K562 (cell line): Measurements from ENCODE around the gene GPD2. TPM values are rescaled to one million over a fixed set of nuclear protein-coding genes. Genes with fewer than 3 reads are reported as not detected.

Experiments used
- ATF6 ChIP-seq: sonication (generic); formaldehyde crosslinking; IDR thresholded peaks from 2 replicates; pipeline ENCODE4 v1.4.0; 2020; ENCODE audit warnings: mild to moderate bottlenecking, missing genetic modification reagents
- E2F3 ChIP-seq: fragments of 250-450 bp; sonication (Bioruptor Pico); IDR thresholded peaks from 2 replicates; pipeline ENCODE4 v1.4.0; 2020; ENCODE audit warnings: mild to moderate bottlenecking
- ETV6 ChIP-seq, 3 experiments: fragments of 150-350 bp in 1 of 3; sonication (generic) in 1 of 3; formaldehyde crosslinking in 1 of 3; IDR thresholded peaks; 2 replicates each; pipeline versions ENCODE4 v1.6.1 to v1.8.0; 2014 to 2022; ENCODE audit warnings: borderline replicate concordance in 2 of 3, low read depth in 2 of 3, antibody characterized with exemption in 1 of 3, low read length in 1 of 3, mild to moderate bottlenecking in 1 of 3, missing genetic modification reagents in 1 of 3
- EWSR1 ChIP-seq: fragments of 450-650 bp; IDR thresholded peaks from 2 replicates; pipeline ENCODE4 v1.6.1; 2018; ENCODE audit warnings: borderline replicate concordance, mild to moderate bottlenecking, low read depth, moderate library complexity; ENCODE audit not compliant: partially characterized antibody
- ILK ChIP-seq: fragments of 450-650 bp; IDR thresholded peaks from 2 replicates; pipeline ENCODE4 v1.6.1; 2016; ENCODE audit warnings: missing genetic modification characterization, low read depth, mild to moderate bottlenecking, missing compliant biosample characterization, moderate library complexity, borderline replicate concordance
- KAT8 ChIP-seq: fragments of 450-650 bp; IDR thresholded peaks from 2 replicates; pipeline ENCODE4 v1.6.1; 2016; ENCODE audit warnings: low read depth, mild to moderate bottlenecking
- MTA2 ChIP-seq: fragments of 450-650 bp; IDR thresholded peaks from 2 replicates; pipeline ENCODE4 v1.6.1; 2016; ENCODE audit warnings: low read depth
- MTF1 ChIP-seq: fragments of 250-450 bp; sonication (Bioruptor Pico); IDR thresholded peaks from 2 replicates; pipeline ENCODE4 v1.9.0; 2021; ENCODE audit warnings: moderate library complexity, mild to moderate bottlenecking, inconsistent platforms, borderline replicate concordance
- NCOR1 ChIP-seq: fragments of 450-650 bp; IDR thresholded peaks from 2 replicates; pipeline ENCODE4 v1.6.1; 2016; ENCODE audit warnings: mild to moderate bottlenecking, moderate library complexity
- NRF1 ChIP-seq, 2 experiments: fragments of 450-650 bp; IDR thresholded peaks in 1 of 2; conservative IDR thresholded peaks in 1 of 2; 2 replicates each; pipeline ENCODE4 v1.6.1; 2014; ENCODE audit warnings: mild to moderate bottlenecking in 2 of 2
- PBX2 ChIP-seq, 2 experiments: IDR thresholded peaks in 1 of 2; conservative IDR thresholded peaks in 1 of 2; 2 replicates each; pipeline ENCODE4 v1.6.1; 2016; ENCODE audit warnings: low read depth in 2 of 2, mild to moderate bottlenecking in 1 of 2, missing compliant biosample characterization in 1 of 2, missing genetic modification characterization in 1 of 2, moderate library complexity in 1 of 2
- RB1 ChIP-seq: fragments of 450-650 bp; IDR thresholded peaks from 2 replicates; pipeline ENCODE4 v1.6.1; 2017; ENCODE audit warnings: low read depth, mild to moderate bottlenecking
- SMC3 ChIP-seq: conservative IDR thresholded peaks from 2 replicates; pipeline ENCODE4 v1.6.1; 2011; ENCODE audit warnings: low read depth, low read length, improper control_type of control experiment; ENCODE audit not compliant: insufficient read depth
- SRSF9 ChIP-seq: fragments of 200-400 bp; formaldehyde crosslinking; IDR thresholded peaks from 2 replicates; pipeline ENCODE4 v1.6.1; 2017; ENCODE audit warnings: low read depth, low read length, borderline replicate concordance
- STAG1 ChIP-seq: sonication (generic); formaldehyde crosslinking; IDR thresholded peaks from 2 replicates; pipeline ENCODE4 v1.5.0; 2020; ENCODE audit warnings: missing genetic modification reagents, borderline replicate concordance
- TCF15 ChIP-seq: fragments of 250-450 bp; sonication (Bioruptor Pico); IDR thresholded peaks from 2 replicates; pipeline ENCODE4 v1.8.0; 2022; ENCODE audit warnings: moderate library complexity, mild to moderate bottlenecking, inconsistent platforms
- ZBTB1 ChIP-seq: sonication (generic); formaldehyde crosslinking; IDR thresholded peaks from 2 replicates; pipeline ENCODE4 v1.8.1; 2023; ENCODE audit warnings: missing genetic modification reagents, low read depth, mild to moderate bottlenecking, borderline replicate concordance
- ZNF165 ChIP-seq: fragments of 250-450 bp; sonication (Bioruptor Pico); IDR thresholded peaks from 2 replicates; pipeline ENCODE4 v1.4.0; 2020; ENCODE audit warnings: borderline replicate concordance
- ZNF717 ChIP-seq: fragments of 250-450 bp; sonication (Bioruptor Pico); IDR thresholded peaks from 2 replicates; pipeline ENCODE4 v1.5.0; 2021
- ZNF76 ChIP-seq: fragments of 250-450 bp; sonication (Bioruptor Pico); IDR thresholded peaks from 2 replicates; pipeline ENCODE4 v1.4.0; 2020; ENCODE audit warnings: mild to moderate bottlenecking, moderate library complexity, borderline replicate concordance
- polyA plus RNA-seq, 8 experiments: library from polyadenylated mRNA; depleted of rRNA in 4 of 8; stranded (reverse) in 5 of 8; unstranded in 3 of 8; fragments of >200 nt; fragmentation: Nextera tagmentation in 2 of 8; fragmentation: Illumina TruSeq in 1 of 8; extraction: Ambion mirVana in 2 of 8; extraction: Trizol in 1 of 8; gene quantifications; 2 replicates each; pipeline versions ENCODE4 v1.2.1 to v1.2.3, GENCODE V29; 2011 to 2014; ENCODE audit warnings: inconsistent platforms in 1 of 8, missing spikeins in 1 of 8
- total RNA-seq, 7 experiments: library from RNA; depleted of rRNA in 6 of 7; stranded (reverse); fragments of >200 nt in 6 of 7; fragmentation: Illumina TruSeq in 2 of 7; extraction: Trizol in 2 of 7; gene quantifications; 2 replicates each; pipeline versions ENCODE4 v1.2.1 to v1.2.3, GENCODE V29; 2011 to 2021; ENCODE audit warnings: low replicate concordance in 1 of 7

Gene GPD2
- total and polyA plus RNA-seq, 9 of the 15 experiments (the other 6 are each of a cell fraction or from before 2014, with no cell fraction given): 5.2 to 39.2 (median 19.0) TPM

- TF ChIP-seq EWSR1 (no peak), ZNF76 (CRISPR knock-in tag) (no peak), RB1 (peak; percentile 25; the same call in 1 of the 2 replicates), ZBTB1 (CRISPR knock-in tag) (0 out of 2 replicates have a peak, but pooled peaks have one; percentile 53), SMC3 (0 out of 2 replicates have a peak, but pooled peaks have one; percentile 7), KAT8 (no peak), ATF6 (no peak; the same call in 1 of the 2 replicates), MTF1 (CRISPR knock-in tag) (no peak), ZNF717 (CRISPR knock-in tag) (no peak), ILK (tag) (0 out of 2 replicates have a peak, but pooled peaks have one; percentile 27), ETV6 (IDR thresholded peaks at IDR 0.05; ENCODE audit: borderline replicate concordance in 1 of 2, low read depth in 2 of 2, low read length in 1 of 2) (no peak), ETV6 (CRISPR knock-in tag; IDR thresholded peaks at IDR 0.05; ENCODE audit: borderline replicate concordance) (no peak; the same call in 1 of the 2 replicates), MTA2 (peak; percentile 4; the same call in 1 of the 2 replicates), E2F3 (CRISPR knock-in tag) (0 out of 2 replicates have a peak, but pooled peaks have one; percentile 10), SRSF9 (no peak), ZNF165 (CRISPR knock-in tag) (0 out of 2 replicates have a peak, but pooled peaks have one; percentile 35), PBX2 (CRISPR knock-in tag; IDR thresholded peaks at IDR 0.05; ENCODE audit: low read depth) (no peak), PBX2 (tag; conservative IDR thresholded peaks at IDR 0.05; ENCODE audit: low read depth) (peak; percentile 66), STAG1 (CRISPR knock-in tag) (no peak), NCOR1 (no peak), NRF1 (conservative IDR thresholded peaks at IDR 0.05 in 1 of 2, IDR thresholded peaks at IDR 0.05 in 1 of 2) (peak; percentile 59 to 70; a peak in 3 of 4 replicates), TCF15 (CRISPR knock-in tag) (no peak)
Observed at GRCh38 chr2:156399950-156400705, 36.1 kb upstream of the GPD2 start (continued).
